Suprapubic skin (tissue), 3 donors: Measurements from ENCODE around the gene XYLT1.

Experiments
- EP300 ChIP-seq: sonication (generic); formaldehyde crosslinking; IDR thresholded peaks from one replicate; pipeline ENCODE4 v1.6.1; 2017; ENCODE audit warnings: antibody characterized with exemption
- POLR2A ChIP-seq, 2 donors: fragments of 450-650 bp; IDR thresholded peaks; one replicate each; pipeline ENCODE4 v1.6.1; 2017; ENCODE audit warnings: antibody characterized with exemption in 2 of 2, mild to moderate bottlenecking in 2 of 2, moderate library complexity in 2 of 2
- TF ChIP-seq, protein P1 (sequence below), 2 donors: fragments of 200-600 bp in 1 of 2; fragments of 450-650 bp in 1 of 2; sonication (generic) in 1 of 2; IDR thresholded peaks; one replicate each; pipeline ENCODE4 v1.5.1; 2016 to 2019; ENCODE audit warnings: antibody characterized with exemption in 2 of 2, mild to moderate bottlenecking in 1 of 2, moderate library complexity in 1 of 2

GRCh38 chr16:17511340-17511739 is 40.6 kb upstream of the XYLT1 start:
- TF ChIP-seq POLR2A (IDR thresholded peaks at IDR 0.05) (no peak), EP300 (no peak)
- TF ChIP-seq, protein P1, sequence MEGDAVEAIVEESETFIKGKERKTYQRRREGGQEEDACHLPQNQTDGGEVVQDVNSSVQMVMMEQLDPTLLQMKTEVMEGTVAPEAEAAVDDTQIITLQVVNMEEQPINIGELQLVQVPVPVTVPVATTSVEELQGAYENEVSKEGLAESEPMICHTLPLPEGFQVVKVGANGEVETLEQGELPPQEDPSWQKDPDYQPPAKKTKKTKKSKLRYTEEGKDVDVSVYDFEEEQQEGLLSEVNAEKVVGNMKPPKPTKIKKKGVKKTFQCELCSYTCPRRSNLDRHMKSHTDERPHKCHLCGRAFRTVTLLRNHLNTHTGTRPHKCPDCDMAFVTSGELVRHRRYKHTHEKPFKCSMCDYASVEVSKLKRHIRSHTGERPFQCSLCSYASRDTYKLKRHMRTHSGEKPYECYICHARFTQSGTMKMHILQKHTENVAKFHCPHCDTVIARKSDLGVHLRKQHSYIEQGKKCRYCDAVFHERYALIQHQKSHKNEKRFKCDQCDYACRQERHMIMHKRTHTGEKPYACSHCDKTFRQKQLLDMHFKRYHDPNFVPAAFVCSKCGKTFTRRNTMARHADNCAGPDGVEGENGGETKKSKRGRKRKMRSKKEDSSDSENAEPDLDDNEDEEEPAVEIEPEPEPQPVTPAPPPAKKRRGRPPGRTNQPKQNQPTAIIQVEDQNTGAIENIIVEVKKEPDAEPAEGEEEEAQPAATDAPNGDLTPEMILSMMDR (IDR thresholded peaks at IDR 0.05): no peak
